Thyroid gland (tissue), 4 donors: ENCODE results near the gene ITPRID2. TPM values are rescaled to one million over a fixed set of nuclear protein-coding genes. Genes with fewer than 3 reads are reported as not detected.

Source experiments
- DNase-seq, 2 donors: peaks; one replicate each; pipeline ENCODE4 v3.0.0-alpha.2; 2019
- H3K27ac ChIP-seq, 3 donors: fragments of 200-600 bp; sonication (generic); 1 replicate in 2 of 3; 2 replicates in 1 of 3; pipeline ENCODE4 v1.5.1; 2016 to 2019; ENCODE audit warnings: mild to moderate bottlenecking in 1 of 3, moderate library complexity in 1 of 3
- H3K27me3 ChIP-seq: fragments of 200-600 bp; sonication (generic); one replicate; pipeline ENCODE4 v1.5.1; 2019
- H3K36me3 ChIP-seq, 2 donors: fragments of 200-600 bp; sonication (generic); one replicate each; pipeline ENCODE4 v1.5.1; 2016 to 2019
- H3K4me1 ChIP-seq, 2 donors: fragments of 200-600 bp; sonication (generic); one replicate each; pipeline ENCODE4 v1.5.1; 2017 to 2019
- H3K4me3 ChIP-seq, 3 donors: fragments of 200-600 bp; sonication (generic); replicated peaks in 1 of 3; 1 replicate in 2 of 3; 2 replicates in 1 of 3; pipeline ENCODE4 v1.5.1; 2016; ENCODE audit warnings: mild to moderate bottlenecking in 1 of 3
- H3K9me3 ChIP-seq: fragments of 200-600 bp; sonication (generic); one replicate; pipeline ENCODE4 v1.5.1; 2017
- POLR2A ChIP-seq, 2 donors: fragments of 450-650 bp; IDR thresholded peaks; one replicate each; pipeline ENCODE4 v1.6.1; 2017; ENCODE audit warnings: antibody characterized with exemption in 2 of 2, mild to moderate bottlenecking in 2 of 2, moderate library complexity in 1 of 2
- WGBS, 2 donors: methylation state at CpG; one replicate each; pipeline ENCODE4 v1.1.5; 2017; 5-methylcytosine and 5-hydroxymethylcytosine counted together
- intact Hi-C: fragments of 100-400 bp; cut with DNase I; formaldehyde crosslinking; loops from one replicate; pipeline ENCODE4 v1.15.1; 2023
- total RNA-seq, 4 donors: library from RNA; depleted of rRNA; stranded (reverse); fragments of >200 nt; gene quantifications; one replicate each; pipeline ENCODE4 v1.2.3, GENCODE V29; 2016
- TF ChIP-seq, protein P1 (sequence below), 6 experiments: fragments of 200-600 bp in 3 of 6; fragments of 450-650 bp in 3 of 6; sonication (generic) in 3 of 6; IDR thresholded peaks; one replicate each; pipeline ENCODE4 v1.5.1; 2016 to 2019; ENCODE audit warnings: antibody characterized with exemption in 6 of 6, mild to moderate bottlenecking in 2 of 6, inconsistent platforms in 1 of 6, moderate library complexity in 1 of 6

ITPRID2 gene
- total RNA-seq, 4 donors from 2014 or later, result 103 to 199 (median 143) TPM

DNA sequence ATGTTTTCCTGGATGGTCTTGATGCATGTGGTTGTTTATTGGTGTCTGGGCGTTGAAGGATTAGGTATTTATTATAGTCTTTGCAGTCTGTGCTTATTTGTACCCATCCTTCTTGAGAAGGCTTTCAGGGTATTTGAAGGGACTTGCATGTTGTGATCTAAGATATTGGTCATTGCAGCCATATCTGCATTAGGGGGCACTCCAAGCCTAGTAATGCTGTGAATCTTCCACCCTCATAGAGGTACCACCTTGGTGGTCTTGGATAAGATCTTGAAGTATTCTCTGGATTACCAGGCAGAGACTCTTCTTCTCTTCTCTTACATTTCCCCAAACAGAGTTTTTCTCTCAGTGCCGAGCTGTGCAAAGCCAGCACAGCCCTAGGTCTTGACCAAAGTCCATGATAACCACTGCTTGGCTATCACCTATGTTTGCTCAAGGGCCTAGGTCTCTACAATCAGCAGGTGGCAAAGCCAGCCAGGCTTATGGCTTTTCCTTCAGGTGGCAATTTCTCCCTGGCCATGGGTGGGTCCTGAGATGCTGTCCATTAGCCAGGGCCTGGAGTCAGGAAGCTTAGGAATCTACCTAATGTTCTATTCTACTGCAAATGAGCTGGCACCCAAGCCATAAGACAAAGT, 78.7 kb downstream of the ITPRID2 start:
- 88 to 93% methylated on average over 2 of the region's 2 CpGs for WGBS, 2 donors
- no peak for DNase-seq
- Histone ChIP-seq H3K9me3 (no peaks in the 10 kb centered on the region), H3K4me3 (no peak overlapping the region), H3K27ac (no peak overlapping the region), H3K4me1 (no peaks in the 10 kb centered on the region), H3K27me3 (no peaks in the 10 kb centered on the region), H3K36me3 (no peaks in the 10 kb centered on the region)
- no peak for TF ChIP-seq POLR2A (IDR thresholded peaks at IDR 0.05)
- TF ChIP-seq, protein P1, sequence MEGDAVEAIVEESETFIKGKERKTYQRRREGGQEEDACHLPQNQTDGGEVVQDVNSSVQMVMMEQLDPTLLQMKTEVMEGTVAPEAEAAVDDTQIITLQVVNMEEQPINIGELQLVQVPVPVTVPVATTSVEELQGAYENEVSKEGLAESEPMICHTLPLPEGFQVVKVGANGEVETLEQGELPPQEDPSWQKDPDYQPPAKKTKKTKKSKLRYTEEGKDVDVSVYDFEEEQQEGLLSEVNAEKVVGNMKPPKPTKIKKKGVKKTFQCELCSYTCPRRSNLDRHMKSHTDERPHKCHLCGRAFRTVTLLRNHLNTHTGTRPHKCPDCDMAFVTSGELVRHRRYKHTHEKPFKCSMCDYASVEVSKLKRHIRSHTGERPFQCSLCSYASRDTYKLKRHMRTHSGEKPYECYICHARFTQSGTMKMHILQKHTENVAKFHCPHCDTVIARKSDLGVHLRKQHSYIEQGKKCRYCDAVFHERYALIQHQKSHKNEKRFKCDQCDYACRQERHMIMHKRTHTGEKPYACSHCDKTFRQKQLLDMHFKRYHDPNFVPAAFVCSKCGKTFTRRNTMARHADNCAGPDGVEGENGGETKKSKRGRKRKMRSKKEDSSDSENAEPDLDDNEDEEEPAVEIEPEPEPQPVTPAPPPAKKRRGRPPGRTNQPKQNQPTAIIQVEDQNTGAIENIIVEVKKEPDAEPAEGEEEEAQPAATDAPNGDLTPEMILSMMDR (IDR thresholded peaks at IDR 0.05), result no peak
- intact Hi-C loops, result no loop called here

DNA sequence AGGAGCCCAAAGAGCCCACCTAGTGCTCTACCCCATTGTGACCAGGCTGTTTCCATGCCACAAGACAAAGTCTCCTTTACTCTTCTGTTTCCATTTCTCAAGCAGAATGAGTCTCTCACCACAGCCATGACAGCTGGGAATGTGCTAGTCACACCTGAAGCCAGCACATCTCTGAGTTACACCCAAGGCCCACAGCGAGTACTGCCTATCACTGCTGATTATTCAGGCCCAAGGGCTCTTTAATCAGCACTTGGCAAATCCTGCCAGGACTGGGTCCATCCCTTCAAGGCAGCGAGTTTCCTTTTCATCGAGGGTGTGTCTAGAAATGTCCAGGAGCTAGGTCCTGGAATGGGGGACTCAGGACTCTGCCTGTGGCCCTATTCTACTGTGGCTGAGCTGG, 79.5 kb downstream of the ITPRID2 start:
- DNase-seq, result no peak
- Histone ChIP-seq H3K4me3 (no peak overlapping the region), H3K27me3 (no peaks in the 10 kb centered on the region), H3K36me3 (no peaks in the 10 kb centered on the region), H3K9me3 (no peaks in the 10 kb centered on the region), H3K4me1 (no peaks in the 10 kb centered on the region), H3K27ac (no peak overlapping the region)
- intact Hi-C loops, result no loop called here
- WGBS, 2 donors, result 97 to 100% methylated on average over 3 of the region's 3 CpGs
- TF ChIP-seq POLR2A (IDR thresholded peaks at IDR 0.05), result no peak
- TF ChIP-seq, protein P1 (IDR thresholded peaks at IDR 0.05), result no peak

DNA sequence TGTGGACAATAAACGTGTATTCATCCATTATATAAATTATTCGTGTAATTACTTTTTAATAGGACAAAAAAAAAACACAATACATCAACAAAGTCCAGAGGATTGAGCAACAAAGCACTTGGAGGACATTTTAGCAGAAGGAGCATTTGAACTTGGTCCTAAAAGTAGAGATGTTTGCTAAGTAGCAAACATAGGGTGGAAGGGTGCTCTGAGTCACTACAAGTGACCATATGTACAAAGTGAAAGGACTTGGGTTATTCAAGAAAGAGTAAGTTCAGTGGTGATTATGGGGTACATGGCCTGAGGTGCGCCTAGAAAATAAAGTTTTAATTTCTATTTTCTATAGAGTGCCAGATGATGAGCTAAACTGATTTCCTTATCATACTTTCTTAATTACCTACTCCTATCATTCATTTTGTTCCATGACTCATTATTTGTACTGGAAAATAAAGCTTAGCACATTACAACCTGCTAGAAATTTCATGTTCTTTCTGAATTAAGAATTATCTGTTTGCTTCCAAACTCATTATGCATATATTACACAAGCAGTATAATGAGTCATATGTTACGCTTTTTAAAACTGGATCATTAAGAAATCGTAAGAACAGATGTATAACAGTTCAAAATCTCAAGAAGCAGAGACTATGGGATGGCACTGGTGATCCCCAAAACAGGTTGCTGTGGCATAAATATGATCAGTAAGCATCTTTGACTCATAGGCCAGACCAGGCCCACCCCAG, 81.1 kb downstream of the ITPRID2 start:
- no peak for TF ChIP-seq POLR2A (IDR thresholded peaks at IDR 0.05)
- TF ChIP-seq, protein P1 (IDR thresholded peaks at IDR 0.05), result no peak
- no peaks in the 10 kb centered on the region for H3K4me1 ChIP-seq
- intact Hi-C loops, result no loop called here
- no peak overlapping the region for H3K4me3 ChIP-seq
- no peaks in the 10 kb centered on the region for H3K9me3 ChIP-seq
- 89 to 90% methylated on average over 5 of the region's 5 CpGs for WGBS, 2 donors
- no peak overlapping the region for H3K27ac ChIP-seq
- DNase-seq, result no peak
- no peaks in the 10 kb centered on the region for H3K36me3 ChIP-seq
- H3K27me3 ChIP-seq, result no peaks in the 10 kb centered on the region

DNA sequence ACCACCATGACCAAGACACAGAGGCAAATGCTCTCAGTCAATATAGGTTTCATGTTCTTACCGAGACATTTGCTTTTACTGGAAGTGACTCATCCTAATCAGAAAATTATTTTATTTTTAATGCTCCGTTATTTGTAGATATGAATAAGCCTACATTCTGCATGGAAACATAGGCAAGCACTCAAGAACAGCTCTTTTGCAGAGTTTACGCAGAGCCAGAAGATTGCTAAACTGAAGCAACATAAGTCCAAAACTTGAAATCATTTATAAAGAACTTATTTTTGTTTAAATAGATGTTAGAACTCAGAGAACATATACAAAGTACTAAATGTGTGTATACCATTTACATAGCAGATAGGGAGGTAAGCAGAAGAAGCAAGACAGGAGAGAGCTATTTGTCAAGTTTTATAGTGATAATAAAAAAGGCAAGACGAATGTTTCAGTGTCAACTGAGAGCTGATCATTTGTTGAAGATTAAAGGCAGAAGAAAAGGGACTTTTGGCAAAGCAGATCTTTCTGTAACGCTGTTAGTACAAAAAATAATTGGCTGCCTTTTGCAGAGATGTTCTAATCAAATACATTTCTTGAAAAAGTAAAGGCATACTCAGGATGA, 81.7 kb downstream of the ITPRID2 start:
- TF ChIP-seq, protein P1 (IDR thresholded peaks at IDR 0.05), result no peak
- TF ChIP-seq POLR2A (IDR thresholded peaks at IDR 0.05), result no peak
- WGBS, 2 donors, result 83 to 86% methylated on average over 5 of the region's 5 CpGs
- H3K4me3 ChIP-seq, result no peak overlapping the region
- no peaks in the 10 kb centered on the region for H3K27me3 ChIP-seq
- no peaks in the 10 kb centered on the region for H3K36me3 ChIP-seq
- H3K27ac ChIP-seq, result no peak overlapping the region
- no peaks in the 10 kb centered on the region for H3K9me3 ChIP-seq
- no peak for DNase-seq
- intact Hi-C loops, result no loop called here
- H3K4me1 ChIP-seq, result no peaks in the 10 kb centered on the region
